GM12878 (cell line): ENCODE data around the gene TET1. TPM values are rescaled to one million over a fixed set of nuclear protein-coding genes. Genes with fewer than 3 reads are reported as not detected.

Experiments used
- ATAC-seq: fragments of 200-7000 bp; cut with Tn5 transposase; 3 replicates; pipeline ENCODE4 v1.9.1; 2020; ENCODE audit warnings: mild to moderate bottlenecking, moderate library complexity
- BruUV-seq: library from RNA; stranded (reverse); fragments of 400-500 nt; replicated peaks from 2 replicates; lab custom pipeline; 2021; lab: Mats Ljungman, UMichigan
- CTCF ChIA-PET: fragments of 300-600 bp; sonication (Branson Sonifier 250); formaldehyde crosslinking; extraction: SDS; loops from one replicate; lab custom pipeline; 2021; ENCODE audit warnings: inconsistent platforms; lab: Yijun Ruan, JAX
- POLR2A ChIA-PET: fragments of 350-600 bp; formaldehyde crosslinking; extraction: SDS; loops from one replicate; lab custom pipeline; 2021; ENCODE audit warnings: inconsistent platforms; lab: Charles Lee
- RAD21 ChIA-PET: fragments of 300-600 bp; sonication (Branson Sonifier 250); formaldehyde crosslinking; loops from one replicate; lab custom pipeline; 2023; ENCODE audit warnings: antibody characterized with exemption; ENCODE audit not compliant: unreplicated experiment; lab: Charles Lee
- SMC1A ChIA-PET: fragments of 300-600 bp; sonication (Branson Sonifier 250); formaldehyde crosslinking; loops from one replicate; lab custom pipeline; 2023; ENCODE audit not compliant: unreplicated experiment, uncharacterized antibody; lab: Charles Lee
- DNase-seq: peaks from one replicate; pipeline ENCODE4 v3.0.0-alpha.2; 2011; ENCODE audit warnings: low read depth, low spot score
- FAIRE-seq: peaks from 3 replicates; lab custom pipeline; 2011; peaks lifted over from hg19 to GRCh38; lab: Jason Lieb, UNC
- H2AFZ ChIP-seq: 2 replicates; pipeline ENCODE4 v1.6.0; 2011; ENCODE audit warnings: low read depth, low read length, control low read depth; ENCODE audit not compliant: control insufficient read depth
- H3K27ac ChIP-seq: 2 replicates; pipeline ENCODE4 v1.5.1; 2011; ENCODE audit warnings: control low read depth; ENCODE audit not compliant: control insufficient read depth, insufficient read depth
- H3K27me3 ChIP-seq, 2 experiments: replicated peaks in 1 of 2; 2 replicates each; pipeline versions ENCODE4 v1.6.0 to v1.6.1; 2011; ENCODE audit warnings: low read length in 1 of 2; ENCODE audit not compliant: control insufficient read depth in 2 of 2, insufficient read depth in 2 of 2
- H3K36me3 ChIP-seq, 2 experiments: 2 replicates each; pipeline ENCODE4 v1.5.1; 2011; ENCODE audit warnings: low read length in 1 of 2; ENCODE audit not compliant: control insufficient read depth in 2 of 2, insufficient read depth in 2 of 2
- H3K4me1 ChIP-seq: 2 replicates; pipeline ENCODE4 v1.6.1; 2011; ENCODE audit warnings: mild to moderate bottlenecking, low read length, moderate library complexity, mixed read lengths; ENCODE audit not compliant: control insufficient read depth, insufficient read depth
- H3K4me2 ChIP-seq: 2 replicates; pipeline ENCODE4 v1.6.0; 2011; ENCODE audit warnings: control low read depth; ENCODE audit not compliant: control insufficient read depth, insufficient read depth
- H3K4me3 ChIP-seq: fragments of 200-600 bp; sonication (generic); 2 replicates; pipeline ENCODE4 v1.5.1; 2016
- H3K79me2 ChIP-seq: 2 replicates; pipeline ENCODE4 v1.6.0; 2011; ENCODE audit warnings: low read length; ENCODE audit not compliant: control insufficient read depth, insufficient read depth
- H3K9ac ChIP-seq: 2 replicates; pipeline ENCODE4 v1.8.0; 2011; ENCODE audit warnings: low read length, control low read depth, mixed read lengths; ENCODE audit not compliant: control insufficient read depth, insufficient read depth
- H3K9me3 ChIP-seq: replicated peaks from 3 replicates; pipeline ENCODE4 v1.5.1; 2011; ENCODE audit warnings: mild to moderate bottlenecking, low read length; ENCODE audit not compliant: control insufficient read depth, insufficient read depth
- H4K20me1 ChIP-seq: 2 replicates; pipeline ENCODE4 v1.6.0; 2011; ENCODE audit not compliant: control insufficient read depth, insufficient read depth
- BACH1 ChIP-seq: fragments of 450-650 bp; IDR thresholded peaks from 2 replicates; pipeline ENCODE4 v1.6.1; 2017; ENCODE audit warnings: mild to moderate bottlenecking, borderline replicate concordance
- BCL11A ChIP-seq: IDR thresholded peaks from 2 replicates; pipeline ENCODE4 v1.6.1; 2011; ENCODE audit warnings: low read depth, low read length
- BRCA1 ChIP-seq: IDR thresholded peaks from 2 replicates; pipeline ENCODE4 v1.6.1; 2011; ENCODE audit warnings: low read depth, low read length, improper control_type of control experiment
- ELK1 ChIP-seq: IDR thresholded peaks from 2 replicates; pipeline ENCODE4 v1.6.1; 2012; ENCODE audit warnings: low read depth, low read length, improper control_type of control experiment
- LARP7 ChIP-seq: fragments of 450-650 bp; IDR thresholded peaks from 2 replicates; pipeline ENCODE4 v1.6.1; 2017; ENCODE audit warnings: mild to moderate bottlenecking
- MAX ChIP-seq: IDR thresholded peaks from 2 replicates; pipeline ENCODE4 v1.6.1; 2012; ENCODE audit warnings: low read depth, low read length, improper control_type of control experiment
- MEF2B ChIP-seq: fragments of 450-650 bp; IDR thresholded peaks from 2 replicates; pipeline ENCODE4 v1.6.1; 2018; ENCODE audit warnings: mild to moderate bottlenecking, moderate library complexity; ENCODE audit not compliant: partially characterized antibody, poor library complexity, severe bottlenecking
- MYB ChIP-seq: fragments of 150-350 bp; IDR thresholded peaks from 2 replicates; pipeline ENCODE4 v1.6.1; 2014; ENCODE audit warnings: mild to moderate bottlenecking, low read depth, low read length, borderline replicate concordance
- MYC ChIP-seq: IDR thresholded peaks from 2 replicates; pipeline ENCODE4 v1.6.1; 2011; ENCODE audit warnings: mild to moderate bottlenecking, low read length, moderate library complexity, inconsistent platforms; ENCODE audit not compliant: insufficient read depth, insufficient replicate concordance, insufficient read length, severe bottlenecking
- NKRF ChIP-seq: fragments of 450-650 bp; conservative IDR thresholded peaks from 2 replicates; pipeline ENCODE4 v1.6.1; 2017; ENCODE audit warnings: mild to moderate bottlenecking, moderate library complexity
- SIX5 ChIP-seq: IDR thresholded peaks from 2 replicates; pipeline ENCODE4 v1.6.1; 2011; ENCODE audit warnings: mild to moderate bottlenecking, low read depth, low read length, moderate library complexity; ENCODE audit not compliant: severe bottlenecking
- SMAD5 ChIP-seq: IDR thresholded peaks from 2 replicates; pipeline ENCODE4 v1.6.1; 2016; ENCODE audit warnings: antibody characterized with exemption, low read depth
- SMC3 ChIP-seq: IDR thresholded peaks from 2 replicates; pipeline ENCODE4 v1.6.1; 2011; ENCODE audit warnings: low read length, improper control_type of control experiment, borderline replicate concordance
- SPI1 ChIP-seq: IDR thresholded peaks from 2 replicates; pipeline ENCODE4 v1.6.1; 2011; ENCODE audit warnings: low read depth, mild to moderate bottlenecking, low read length, moderate library complexity, borderline replicate concordance; ENCODE audit not compliant: insufficient read depth
- SREBF2 ChIP-seq: IDR thresholded peaks from 2 replicates; pipeline ENCODE4 v1.6.1; 2012; ENCODE audit warnings: mild to moderate bottlenecking, low read length
- STAT1 ChIP-seq: fragments of 450-650 bp; conservative IDR thresholded peaks from 2 replicates; pipeline ENCODE4 v1.6.1; 2014; ENCODE audit warnings: antibody characterized with exemption, mild to moderate bottlenecking
- ZZZ3 ChIP-seq: IDR thresholded peaks from 2 replicates; pipeline ENCODE4 v1.6.1; 2011; ENCODE audit warnings: low read depth; ENCODE audit not compliant: control insufficient read depth, insufficient read length
- WGBS: methylation state at CpG from one replicate; pipeline ENCODE4 v1.1.6; 2016; ENCODE audit warnings: low lambda C conversion rate; ENCODE audit not compliant: insufficient replicate concordance, insufficient coverage; ENCODE audit errors: missing lambda C conversion rate; 5-methylcytosine and 5-hydroxymethylcytosine counted together
- in situ Hi-C: fragments of 300-500 bp; cut with MboI; formaldehyde crosslinking; loops from 9 replicates; pipeline ENCODE4 v1.14.3; 2018; ENCODE audit warnings: mixed read lengths
- intact Hi-C: fragments of 100-400 bp; cut with micrococcal nuclease; formaldehyde crosslinking; loops from one replicate; pipeline ENCODE4 v1.14.2; 2022; ENCODE audit not compliant: unreplicated experiment
- polyA plus RNA-seq, 11 experiments: library from polyadenylated mRNA; depleted of rRNA in 4 of 11; unstranded in 6 of 11; stranded (reverse) in 5 of 11; fragments of >200 nt; fragmentation: Nextera tagmentation in 4 of 11; fragmentation: Illumina TruSeq in 1 of 11; extraction: Ambion mirVana in 4 of 11; extraction: Trizol in 1 of 11; gene quantifications; 1 replicate in 1 of 11; 2 replicates in 10 of 11; pipeline versions ENCODE4 v1.2.1 to v1.2.3, GENCODE V29; 2011 to 2016; ENCODE audit warnings: inconsistent platforms in 2 of 11, missing spikeins in 2 of 11, low read depth in 1 of 11
- total RNA-seq, 4 experiments: library from RNA; depleted of rRNA in 3 of 4; stranded (reverse); fragments of >200 nt in 3 of 4; fragmentation: Illumina TruSeq in 1 of 4; extraction: Trizol in 1 of 4; gene quantifications; 2 replicates each; pipeline versions ENCODE4 v1.2.1 to v1.2.3, GENCODE V29; 2013 to 2021

TET1 gene
- total and polyA plus RNA-seq, 10 of the 15 experiments (the other 5 are each of a cell fraction or from before 2014, with no cell fraction given), result 0.22 to 1.4 (median 0.60) TPM

GRCh38 chr10:68665841-68666240 is 105.7 kb downstream of the TET1 start:
- BruUV-seq, result no TSS peak
- 96% methylated on average over 2 of the region's 2 CpGs for WGBS
- FAIRE-seq (no peak), ATAC-seq (no peak), DNase-seq (no peak)
- Histone ChIP-seq H3K4me3 (no peak overlapping the region), H3K4me1 (no peaks in the 10 kb centered on the region), H3K9me3 (no peaks in the 10 kb centered on the region), H3K27me3 (no peaks in the 10 kb centered on the region), H2AFZ (no peak overlapping the region), H4K20me1 (no peaks in the 10 kb centered on the region), H3K27ac (no peak overlapping the region), H3K79me2 (no peaks in the 10 kb centered on the region)
- CTCF ChIA-PET, result no interaction called here
- RAD21 ChIA-PET, result no interaction called here
- in situ Hi-C loops, result no loop called here
- POLR2A ChIA-PET, result no interaction called here
- SMC1A ChIA-PET, result no interaction called here
- TF ChIP-seq SREBF2 (no peak), MEF2B (no peak), STAT1 (no peak), MAX (no peak), MYB (no peak), SMC3 (no peak), LARP7 (no peak), SMAD5 (no peak), MYC (no peak), BACH1 (no peak), SPI1 (no peak), SIX5 (no peak), BCL11A (no peak), BRCA1 (no peak), ZZZ3 (no peak), ELK1 (no peak), NKRF (no peak)
- TF ChIP-seq, all 136 proteins: peak for 0
- Histone ChIP-seq H3K36me3 (no peaks in the 10 kb centered on the region), H3K9ac (no peak overlapping the region), H3K4me2 (no peak overlapping the region)
- intact Hi-C loops, result no loop called here
